ENCODE results near the gene NFIX. TPM values are rescaled to one million over a fixed set of nuclear protein-coding genes. Genes with fewer than 3 reads are reported as not detected.

The NFIX gene
- total and polyA plus RNA-seq, 2 experiments from 2014 or later = not detected

GRCh38 chr19:13010038-13010991 is 15.0 kb downstream of the NFIX start:
- no peaks in the 10 kb centered on the region for H3K36me3 ChIP-seq
- no peaks in the 10 kb centered on the region for H3K4me1 ChIP-seq (ENCODE audit: low read depth)
- DNase-seq (ENCODE audit: low read depth in 1 of 2, low spot score in 1 of 2) = peak in 1 of 2 donors; percentile 68
- no peak overlapping the region for H3K4me3 ChIP-seq
- no peaks in the 10 kb centered on the region for H3K9me3 ChIP-seq (ENCODE audit: low read depth)
- no peak for TF ChIP-seq CTCF (IDR thresholded peaks at IDR 0.05; ENCODE audit: low read depth, low read length)
- H3K27me3 ChIP-seq = peaks cover 100% of the 10 kb centered on the region
- no peak overlapping the region for H3K27ac ChIP-seq

- Histone ChIP-seq H3K36me3 (no peaks in the 10 kb centered on the region), H3K4me1 (ENCODE audit: low read depth) (no peaks in the 10 kb centered on the region), H3K27ac (no peak overlapping the region), H3K27me3 (peaks cover 100% of the 10 kb centered on the region), H3K4me3 (no peak overlapping the region), H3K9me3 (ENCODE audit: low read depth) (no peaks in the 10 kb centered on the region)
- no peak for DNase-seq (ENCODE audit: low read depth in 1 of 2, low spot score in 1 of 2)
- no peak for TF ChIP-seq CTCF (IDR thresholded peaks at IDR 0.05; ENCODE audit: low read depth, low read length)
Observed at GRCh38 chr19:13010992-13011652, 15.8 kb downstream of the NFIX start.

- no peak overlapping the region for H3K4me3 ChIP-seq
- DNase-seq (ENCODE audit: low read depth in 1 of 2, low spot score in 1 of 2) = no peak
- no peaks in the 10 kb centered on the region for H3K4me1 ChIP-seq (ENCODE audit: low read depth)
- TF ChIP-seq CTCF (IDR thresholded peaks at IDR 0.05; ENCODE audit: low read depth, low read length) = no peak
- H3K36me3 ChIP-seq = no peaks in the 10 kb centered on the region
- H3K27ac ChIP-seq = no peak overlapping the region
- H3K27me3 ChIP-seq = peaks cover 100% of the 10 kb centered on the region
- no peaks in the 10 kb centered on the region for H3K9me3 ChIP-seq (ENCODE audit: low read depth)
Observed at GRCh38 chr19:13011653-13012389, 16.5 kb downstream of the NFIX start.

- no peak for TF ChIP-seq CTCF (IDR thresholded peaks at IDR 0.05; ENCODE audit: low read depth, low read length)
- Histone ChIP-seq H3K36me3 (no peaks in the 10 kb centered on the region), H3K4me1 (ENCODE audit: low read depth) (no peaks in the 10 kb centered on the region), H3K27ac (no peak overlapping the region), H3K27me3 (peaks cover 100% of the 10 kb centered on the region), H3K9me3 (ENCODE audit: low read depth) (no peaks in the 10 kb centered on the region), H3K4me3 (no peak overlapping the region)
- DNase-seq (ENCODE audit: low read depth in 1 of 2, low spot score in 1 of 2) = no peak
Observed at GRCh38 chr19:13012390-13012689, 17.1 kb downstream of the NFIX start.

GRCh38 chr19:13012690-13013608 is 17.7 kb downstream of the NFIX start:
- Histone ChIP-seq H3K9me3 (ENCODE audit: low read depth) (no peaks in the 10 kb centered on the region), H3K27me3 (peaks cover 100% of the 10 kb centered on the region), H3K36me3 (no peaks in the 10 kb centered on the region), H3K4me3 (no peak overlapping the region), H3K27ac (no peak overlapping the region), H3K4me1 (ENCODE audit: low read depth) (no peaks in the 10 kb centered on the region)
- TF ChIP-seq CTCF (IDR thresholded peaks at IDR 0.05; ENCODE audit: low read depth, low read length) = no peak
- DNase-seq (ENCODE audit: low read depth in 1 of 2, low spot score in 1 of 2) = peak in 1 of 2 donors; percentile 66

Data from cardiac muscle cell (in vitro differentiated cells and primary cell).